ENCODE data around the gene NLGN2. TPM values are rescaled to one million over a fixed set of nuclear protein-coding genes. Genes with fewer than 3 reads are reported as not detected.
A peak's percentile ranks its signal among the peaks of the same experiment; 100 is the strongest.

Gene NLGN2
- total RNA-seq, 1 donor from 2014 or later: 44.8 TPM

DNA sequence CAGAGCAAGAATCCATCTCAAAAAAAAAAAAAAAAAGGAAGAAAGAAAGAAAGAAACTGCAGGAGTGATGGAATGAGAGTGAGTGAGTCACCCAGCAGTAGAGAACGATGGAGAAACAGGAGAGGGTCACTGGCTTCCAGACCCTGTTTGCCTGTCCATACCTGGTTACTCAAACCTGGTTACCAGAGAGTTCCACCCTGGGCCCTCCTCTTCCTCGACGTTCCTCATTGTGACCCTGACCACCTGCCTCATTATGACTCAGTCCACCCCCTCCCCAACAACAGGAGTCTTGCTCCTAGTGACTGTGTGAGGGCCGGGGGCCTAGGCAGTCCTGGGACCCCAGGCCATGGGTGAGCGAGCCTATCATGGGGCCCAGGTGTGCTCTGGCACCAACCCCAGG is 20.9 kb downstream of the NLGN2 start, which contains the start of gene SPEM3:
Gene SPEM3, plus strand, starts transcription at position 301 of the 400 bp plus-strand sequence. Its CDS starts 46 bp downstream, at position 347.
- intact Hi-C loops (cut with DNase I): no loop called here
- ATAC-seq (no peak), DNase-seq (ENCODE audit: low spot score) (no peak)

DNA sequence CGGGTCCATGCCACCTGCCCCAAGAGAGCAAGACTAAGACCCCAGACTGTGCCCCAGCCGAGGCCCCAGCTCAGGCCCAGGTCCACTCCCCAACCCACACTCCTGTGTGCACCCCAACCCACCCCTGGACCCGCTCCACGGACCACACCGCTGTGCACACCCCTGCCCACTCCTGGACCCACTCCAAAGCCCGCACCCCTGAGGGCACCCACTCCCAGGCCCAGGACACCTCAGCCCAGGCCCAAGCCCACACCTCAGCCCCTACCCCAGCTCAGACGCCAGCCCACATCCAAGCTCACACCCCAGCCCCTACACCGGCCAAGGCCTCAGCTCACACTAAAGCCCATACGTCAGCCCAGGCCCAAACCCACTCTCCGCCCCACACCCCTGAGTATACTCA is 22.1 kb downstream of the NLGN2 start:
- ATAC-seq (no peak), DNase-seq (ENCODE audit: low spot score) (no peak)
- intact Hi-C loops (cut with DNase I): no loop called here

DNA sequence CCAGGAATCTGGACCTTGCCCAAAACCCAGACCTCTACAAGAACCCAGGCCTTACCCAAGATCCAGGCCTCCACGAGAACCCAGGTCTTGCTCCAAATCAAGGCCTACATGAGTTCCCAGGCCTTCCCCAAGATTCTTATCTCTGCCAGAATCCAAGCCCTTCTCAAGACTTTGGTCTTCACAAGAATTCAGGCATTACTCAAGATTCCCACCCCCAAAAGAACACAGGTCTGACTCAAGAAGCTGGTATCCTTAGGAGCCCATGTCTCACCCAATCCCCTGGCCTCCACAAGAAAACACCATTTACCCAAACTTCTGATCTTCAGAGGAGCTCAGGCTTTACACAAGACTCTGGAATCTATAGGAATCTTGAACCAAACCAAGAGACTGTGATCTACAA is 23.6 kb downstream of the NLGN2 start:
- ATAC-seq: no peak
- no peak for DNase-seq (ENCODE audit: low spot score)
- intact Hi-C loops (cut with DNase I): no loop called here

DNA sequence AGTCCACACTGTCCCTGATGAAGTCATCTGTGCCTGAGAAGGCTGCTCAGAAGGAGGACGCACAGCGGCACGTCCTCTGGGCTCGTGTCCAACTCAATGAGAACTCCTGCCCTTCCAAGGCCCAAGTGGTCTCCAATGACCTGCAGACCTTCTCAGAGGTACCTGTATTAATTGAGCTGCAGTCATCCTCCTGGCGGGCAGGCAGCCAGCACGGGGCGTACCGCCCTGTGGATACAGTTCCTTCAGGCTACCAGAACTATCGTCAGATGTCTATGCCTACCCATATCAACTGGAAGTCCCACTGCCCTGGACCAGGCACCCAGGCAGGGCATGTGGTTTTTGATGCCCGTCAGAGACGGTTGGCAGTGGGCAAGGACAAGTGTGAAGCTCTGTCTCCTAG is 24.7 kb downstream of the NLGN2 start:
- no peak for ATAC-seq
- DNase-seq (ENCODE audit: low spot score): no peak
- intact Hi-C loops (cut with DNase I): no loop called here

DNA sequence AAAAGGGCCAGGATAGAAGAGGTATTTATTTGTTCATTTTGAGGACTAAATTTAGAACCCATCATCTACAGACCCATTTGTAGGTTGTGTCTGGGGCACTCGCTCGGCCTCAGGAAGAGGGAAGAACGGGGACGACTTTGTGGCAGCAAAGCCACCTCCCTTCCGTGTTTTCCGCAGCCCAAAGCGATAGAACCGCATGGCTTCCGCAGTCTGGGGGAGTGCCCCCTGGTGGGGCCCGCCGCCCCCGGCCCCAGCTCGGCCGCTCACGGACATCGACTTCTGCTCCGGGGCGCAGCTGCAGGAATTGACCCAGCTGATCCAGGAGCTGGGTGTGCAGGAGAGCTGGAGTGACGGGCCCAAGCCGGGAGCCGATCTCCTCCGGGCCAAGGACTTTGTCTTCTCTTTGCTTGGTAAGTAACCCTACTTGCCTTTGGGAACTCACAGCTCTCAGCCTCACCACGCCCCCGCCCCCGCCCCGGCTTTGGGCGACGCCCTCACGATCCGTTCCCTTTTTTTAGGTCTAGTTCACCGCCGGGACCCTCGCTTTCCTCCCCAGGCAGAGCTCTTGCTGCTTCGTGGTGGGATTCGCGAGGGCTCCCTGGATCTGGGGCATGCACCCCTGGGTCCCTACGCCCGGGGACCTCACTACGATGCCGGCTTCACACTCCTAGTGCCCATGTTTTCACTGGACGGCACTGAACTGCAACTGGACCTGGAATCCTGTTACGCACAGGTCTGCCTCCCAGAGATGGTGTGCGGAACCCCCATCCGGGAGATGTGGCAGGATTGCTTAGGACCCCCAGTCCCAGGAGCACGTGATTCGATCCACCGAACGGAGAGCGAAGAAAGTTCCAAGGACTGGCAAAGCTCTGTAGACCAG is 28.3 kb downstream of the NLGN2 start:
- ATAC-seq (peak; percentile 15), DNase-seq (ENCODE audit: low spot score) (no peak)
- intact Hi-C loops (cut with DNase I): no loop called here

DNA sequence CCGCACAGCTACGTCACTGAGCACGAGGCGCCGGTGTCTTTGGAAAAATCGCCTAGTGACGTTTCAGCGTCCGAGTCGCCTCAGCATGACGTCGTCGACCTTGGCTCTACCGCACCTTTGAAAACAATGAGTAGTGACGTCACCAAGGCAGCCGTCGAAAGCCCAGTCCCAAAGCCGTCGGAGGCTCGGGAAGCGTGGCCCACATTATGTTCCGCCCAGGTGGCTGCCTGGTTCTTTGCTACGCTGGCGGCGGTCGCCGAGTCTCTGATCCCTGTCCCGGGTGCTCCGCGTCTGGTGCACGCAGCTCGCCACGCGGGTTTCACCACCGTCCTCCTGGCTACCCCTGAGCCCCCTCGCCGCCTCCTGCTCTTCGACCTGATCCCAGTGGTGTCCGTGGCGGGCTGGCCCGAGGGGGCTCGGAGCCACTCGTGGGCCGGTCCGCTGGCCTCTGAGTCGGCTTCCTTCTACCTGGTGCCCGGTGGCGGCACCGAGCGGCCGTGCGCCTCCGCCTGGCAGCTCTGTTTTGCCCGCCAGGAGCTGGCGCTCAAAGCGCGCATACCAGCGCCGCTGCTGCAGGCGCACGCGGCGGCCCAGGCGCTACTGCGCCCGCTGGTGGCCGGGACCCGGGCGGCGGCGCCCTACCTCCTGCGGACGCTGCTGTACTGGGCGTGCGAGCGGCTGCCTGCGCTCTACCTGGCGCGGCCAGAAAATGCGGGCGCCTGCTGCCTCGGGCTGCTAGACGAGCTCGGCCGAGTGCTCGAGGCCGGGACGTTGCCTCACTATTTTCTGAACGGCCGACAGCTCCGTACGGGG is 29.1 kb downstream of the NLGN2 start:
- intact Hi-C loops (cut with DNase I): no loop called here
- ATAC-seq: peak; percentile 55
- DNase-seq (ENCODE audit: low spot score): peak; percentile 83

DNA sequence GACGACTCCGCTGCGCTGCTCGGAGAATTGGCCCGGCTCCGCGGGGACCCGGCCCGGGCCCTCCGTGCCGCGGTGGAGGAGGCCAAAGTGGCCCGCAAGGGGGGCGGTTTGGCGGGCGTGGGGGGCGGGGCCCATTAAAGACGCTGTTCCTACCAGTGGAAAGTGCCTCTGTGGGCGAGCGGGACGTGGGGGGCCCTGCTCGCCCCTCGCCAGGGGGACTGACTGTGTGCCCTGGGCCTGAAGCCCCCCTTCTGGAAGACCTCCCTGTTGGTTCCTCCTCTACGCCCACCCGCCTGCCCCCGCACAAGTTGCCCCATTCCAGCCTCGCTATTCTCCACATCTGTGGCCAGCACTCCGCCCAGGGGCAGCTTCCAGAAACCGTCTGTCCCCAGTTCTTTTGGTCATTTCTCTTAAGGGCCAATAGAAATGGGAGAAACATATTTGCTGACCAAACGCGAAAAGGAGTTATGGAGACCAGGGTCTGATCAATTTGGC is 29.8 kb downstream of the NLGN2 start:
- DNase-seq (ENCODE audit: low spot score) (no peak), ATAC-seq (no peak)
- intact Hi-C loops (cut with DNase I): no loop called here

DNA sequence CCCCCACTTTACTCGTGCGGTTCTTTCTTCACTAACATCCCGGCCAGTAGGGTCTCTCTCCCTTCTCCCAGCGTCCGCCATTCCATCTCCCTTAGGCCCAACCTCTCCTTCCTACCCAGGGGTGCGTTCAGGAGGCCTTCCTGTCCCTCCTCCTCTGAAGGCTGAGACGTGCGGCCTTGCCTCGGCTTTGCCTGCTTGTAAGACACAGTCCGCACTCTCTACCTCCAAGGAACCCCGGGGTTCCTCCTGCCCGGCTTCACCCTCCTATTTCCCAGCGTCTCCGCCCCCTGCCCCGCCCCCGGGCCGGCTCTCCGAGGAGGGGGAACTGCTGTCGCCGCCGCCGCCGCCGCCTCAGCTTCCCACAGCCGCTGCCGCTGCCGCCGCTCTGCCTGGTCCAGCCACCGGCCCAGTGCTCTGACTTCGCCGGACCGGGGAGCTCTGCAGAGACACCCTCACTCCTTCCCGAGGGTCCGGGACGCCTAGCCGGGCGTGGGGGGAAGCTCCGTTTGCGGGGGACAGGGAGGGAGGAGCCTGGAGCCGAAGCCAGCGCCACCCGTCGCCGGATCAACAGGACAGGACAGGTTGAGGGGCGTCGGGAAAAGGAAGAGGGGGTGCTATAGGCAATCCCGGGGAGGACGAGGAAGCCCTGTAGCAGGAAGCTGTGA is 30.4 kb downstream of the NLGN2 start:
- intact Hi-C loops (cut with DNase I): no loop called here
- ATAC-seq (peak; percentile 21), DNase-seq (ENCODE audit: low spot score) (peak; percentile 86)

DNA sequence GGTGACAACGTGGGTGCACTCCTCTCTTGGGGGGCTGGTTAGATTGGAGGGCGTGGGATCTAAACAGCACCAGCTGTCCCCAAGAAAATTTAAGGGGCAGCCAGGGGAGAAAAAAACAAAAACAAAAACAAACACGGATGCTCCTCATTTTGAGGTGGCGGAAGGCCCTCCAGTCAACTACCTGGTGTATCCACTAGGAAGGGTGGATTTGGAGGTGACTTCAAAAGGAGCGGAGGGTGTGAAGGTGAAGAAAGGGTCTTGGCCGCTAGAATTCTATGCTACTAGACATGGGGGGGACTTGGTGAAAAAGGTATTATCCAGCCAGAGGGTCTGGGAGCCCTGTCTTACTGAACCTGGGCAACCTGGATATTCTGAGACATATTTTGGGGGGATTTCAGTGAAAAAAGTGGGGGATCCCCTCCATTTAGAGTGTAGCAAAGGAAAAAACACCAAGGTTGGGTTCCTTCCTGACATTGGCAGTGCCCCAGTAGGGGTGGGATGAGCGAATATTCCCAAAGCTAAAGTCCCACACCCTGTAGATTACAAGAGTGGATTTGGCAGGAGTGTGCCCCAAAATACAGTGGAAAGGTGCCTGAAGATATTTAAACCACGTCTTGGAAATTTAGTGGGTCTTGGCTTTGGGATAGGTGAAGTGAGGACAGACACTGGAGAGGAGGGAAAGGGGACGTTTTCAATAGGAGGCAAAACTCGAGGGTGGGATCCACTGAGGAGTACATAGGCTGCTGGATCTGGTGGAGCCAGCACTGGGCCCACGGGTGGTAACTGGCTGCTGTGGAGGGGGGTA is 31.2 kb downstream of the NLGN2 start:
- DNase-seq (ENCODE audit: low spot score) (no peak), ATAC-seq (no peak)
- intact Hi-C loops (cut with DNase I): no loop called here

DNA sequence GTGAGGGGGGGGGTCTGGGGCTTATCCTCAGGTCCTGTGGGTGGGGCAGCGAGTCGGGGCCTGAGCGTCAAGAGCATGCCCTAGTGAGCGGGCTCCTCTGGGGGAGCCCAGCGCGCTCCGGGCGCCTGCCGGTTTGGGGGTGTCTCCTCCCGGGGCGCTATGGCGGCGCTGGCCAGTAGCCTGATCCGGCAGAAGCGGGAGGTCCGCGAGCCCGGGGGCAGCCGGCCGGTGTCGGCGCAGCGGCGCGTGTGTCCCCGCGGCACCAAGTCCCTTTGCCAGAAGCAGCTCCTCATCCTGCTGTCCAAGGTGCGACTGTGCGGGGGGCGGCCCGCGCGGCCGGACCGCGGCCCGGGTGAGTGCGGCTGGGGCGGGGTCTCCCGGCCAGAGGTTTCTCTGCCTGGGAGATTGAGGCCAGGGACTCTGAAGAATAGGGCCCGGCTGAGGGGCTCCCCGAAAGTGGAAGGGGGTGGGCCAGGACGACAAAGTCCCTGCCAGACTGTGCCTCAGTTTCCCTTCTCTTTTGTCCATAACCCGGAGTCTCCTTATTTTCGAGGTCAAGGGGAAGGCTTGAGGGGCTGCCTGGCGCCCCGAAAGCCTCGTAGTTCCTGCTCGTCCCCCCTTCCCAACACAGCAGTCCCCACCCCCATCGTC is 31.9 kb downstream of the NLGN2 start, which contains the start of gene FGF11:
Gene FGF11, plus strand, starts transcription at position 51 of the 651 bp plus-strand sequence. Its CDS starts 109 bp downstream, at position 160.
- intact Hi-C loops (cut with DNase I): no loop called here
- DNase-seq (ENCODE audit: low spot score) (no peak), ATAC-seq (no peak)

DNA sequence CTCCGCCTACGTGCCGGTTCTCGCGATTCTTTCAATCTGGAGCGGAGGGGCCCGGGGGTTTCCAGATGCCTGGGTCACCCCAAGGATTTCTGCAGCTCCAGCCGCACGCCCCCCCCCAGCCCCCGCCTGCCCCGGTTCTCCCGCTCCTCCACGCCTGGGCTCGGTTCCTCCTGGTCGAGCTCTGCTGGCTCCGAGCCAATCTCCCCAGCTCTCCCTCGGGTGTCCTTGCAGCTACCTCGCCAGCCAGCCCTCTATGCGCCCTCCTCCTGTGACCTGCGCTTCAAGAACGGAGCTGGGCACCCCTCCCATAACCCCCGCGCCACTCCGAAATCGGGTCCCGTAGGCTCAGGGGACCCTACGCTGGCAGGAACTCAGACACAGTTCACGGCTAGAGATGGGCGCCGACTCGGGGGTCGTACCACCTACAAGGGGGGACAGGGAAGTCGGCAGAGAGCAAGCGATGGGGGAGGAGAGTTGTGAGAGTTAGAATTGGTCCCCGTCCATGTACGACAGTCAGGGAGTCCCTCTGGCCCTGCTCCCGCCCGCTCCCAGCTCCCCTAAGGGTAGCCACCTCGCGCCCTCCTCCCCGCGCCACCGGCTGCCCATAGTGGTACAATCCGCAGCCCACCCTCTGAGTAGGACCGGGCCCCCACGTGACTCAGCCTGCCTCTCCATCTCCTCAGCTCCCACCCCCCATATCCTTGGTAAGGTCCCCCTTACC is 32.6 kb downstream of the NLGN2 start:
- ATAC-seq: no peak
- intact Hi-C loops (cut with DNase I): no loop called here
- DNase-seq (ENCODE audit: low spot score): peak; percentile 79

DNA sequence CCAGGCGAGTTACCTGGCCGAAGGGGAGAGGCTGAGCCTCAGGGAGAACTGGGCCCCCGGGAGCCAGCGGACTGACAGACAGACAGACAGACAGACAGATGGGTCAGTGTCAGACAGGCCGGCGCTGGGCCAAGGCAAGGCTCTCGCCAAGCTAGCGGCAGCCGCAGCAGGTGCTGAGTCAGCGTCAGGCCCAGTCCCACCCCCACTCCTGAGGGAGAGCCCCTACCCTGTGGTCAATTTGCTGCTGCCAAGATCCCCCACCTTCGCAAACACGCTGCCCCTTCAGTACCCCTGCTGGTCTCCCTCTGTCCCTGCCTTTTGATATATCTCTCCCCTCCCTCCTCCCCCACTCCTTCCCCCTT is 33.2 kb downstream of the NLGN2 start:
- intact Hi-C loops (cut with DNase I): no loop called here

DNA sequence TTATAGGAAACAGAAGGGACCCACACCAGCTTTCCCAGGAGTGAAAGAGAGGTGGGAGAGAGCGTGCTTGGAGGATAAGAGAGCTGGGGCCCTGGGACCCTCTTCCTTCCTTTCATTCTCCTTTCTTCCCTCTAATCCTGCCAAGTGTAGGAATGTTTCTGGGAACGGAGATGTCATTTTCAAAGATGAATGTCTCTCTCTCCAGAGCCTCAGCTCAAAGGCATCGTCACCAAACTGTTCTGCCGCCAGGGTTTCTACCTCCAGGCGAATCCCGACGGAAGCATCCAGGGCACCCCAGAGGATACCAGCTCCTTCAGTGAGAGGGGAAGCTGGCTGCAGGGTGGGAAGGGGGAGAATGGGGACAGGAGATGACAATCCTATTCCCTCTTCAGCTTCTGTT is 33.6 kb downstream of the NLGN2 start:
- intact Hi-C loops (cut with DNase I): no loop called here
- ATAC-seq (no peak), DNase-seq (ENCODE audit: low spot score) (no peak)

More for the DNA sequence above, 33.2 kb downstream of the NLGN2 start:
- DNase-seq (ENCODE audit: low spot score): no peak
- ATAC-seq: no peak

DNA sequence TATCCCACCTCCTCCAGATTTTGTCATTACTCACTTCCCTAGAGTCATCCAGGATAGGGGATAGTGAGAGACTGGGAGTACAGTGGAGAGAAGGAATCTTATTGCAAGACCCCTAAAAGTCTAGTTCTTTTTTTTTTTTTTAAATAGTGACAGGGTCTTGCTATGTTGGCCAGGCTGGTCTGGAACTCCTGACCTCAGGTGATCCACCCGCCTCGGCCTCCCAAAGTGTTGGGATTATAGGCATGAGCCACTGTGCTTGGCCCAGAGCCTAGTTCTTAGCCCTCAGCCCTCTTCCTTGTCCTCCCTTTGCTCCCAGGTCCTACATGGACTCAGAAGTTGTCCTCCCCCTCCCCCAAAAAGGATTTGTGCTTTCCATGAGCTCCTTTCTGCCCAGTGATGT is 34.5 kb downstream of the NLGN2 start:
- ATAC-seq: no peak
- intact Hi-C loops (cut with DNase I): no loop called here
- no peak for DNase-seq (ENCODE audit: low spot score)

DNA sequence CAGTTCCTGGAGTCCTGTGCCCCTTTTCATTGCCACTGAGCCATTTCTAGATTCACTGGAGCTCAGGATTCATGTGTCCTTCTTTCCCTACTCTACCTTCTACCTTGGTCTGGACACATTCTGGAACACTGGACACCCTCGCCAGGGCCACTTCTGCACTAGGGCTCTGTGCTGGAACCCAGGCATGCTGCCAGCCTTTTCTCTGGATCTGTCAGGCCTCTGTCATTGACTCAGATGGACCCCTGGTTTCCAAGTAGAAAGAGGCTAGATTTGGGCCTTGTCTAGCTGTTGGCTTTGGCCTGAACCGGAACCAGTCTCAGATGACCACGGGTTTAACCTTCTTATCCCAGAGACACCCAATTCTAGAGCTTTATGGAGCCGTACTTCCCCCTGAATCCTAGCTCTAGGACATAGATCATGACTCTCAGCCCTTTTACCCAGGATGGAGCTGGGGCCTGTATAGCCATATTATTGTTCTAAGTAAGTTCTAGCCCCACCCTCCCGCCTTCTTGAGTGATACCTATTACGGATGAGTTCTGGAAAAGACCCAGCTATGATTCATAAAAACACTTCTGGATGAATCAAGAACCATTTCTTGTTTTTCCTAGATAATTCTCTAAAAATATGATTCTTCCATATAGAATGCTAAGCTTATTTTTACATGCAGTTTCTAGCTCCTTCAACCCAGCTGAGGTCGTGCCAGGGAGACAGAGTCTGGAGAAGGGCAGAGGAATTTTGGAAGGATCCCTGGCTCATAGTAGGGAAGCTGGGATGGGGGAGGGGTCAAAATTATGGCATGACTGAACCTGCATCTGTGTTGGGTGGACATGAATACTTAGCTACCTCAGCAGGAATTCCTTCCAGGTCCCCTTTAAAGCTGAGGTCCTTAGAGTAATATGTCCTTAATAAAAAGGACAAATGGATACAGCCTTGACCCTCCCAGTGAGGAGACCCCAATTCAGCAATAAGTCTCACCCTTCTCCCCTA is 36.1 kb downstream of the NLGN2 start:
- no peak for DNase-seq (ENCODE audit: low spot score)
- intact Hi-C loops (cut with DNase I): no loop called here
- no peak for ATAC-seq
